Central memory CD4-positive, alpha-beta T cell (primary cell): ENCODE measurements around the gene USB1.

Source experiments
- DNase-seq: peaks from one replicate; pipeline ENCODE4 v3.0.0; 2022

USB1 gene

GRCh38 chr16:58035356-58036170, 34.4 kb downstream of the USB1 start:
- DNase-seq, result no peak

- DNase-seq, result no peak
Observed at GRCh38 chr16:58036943-58037342, 35.7 kb downstream of the USB1 start.

DNA sequence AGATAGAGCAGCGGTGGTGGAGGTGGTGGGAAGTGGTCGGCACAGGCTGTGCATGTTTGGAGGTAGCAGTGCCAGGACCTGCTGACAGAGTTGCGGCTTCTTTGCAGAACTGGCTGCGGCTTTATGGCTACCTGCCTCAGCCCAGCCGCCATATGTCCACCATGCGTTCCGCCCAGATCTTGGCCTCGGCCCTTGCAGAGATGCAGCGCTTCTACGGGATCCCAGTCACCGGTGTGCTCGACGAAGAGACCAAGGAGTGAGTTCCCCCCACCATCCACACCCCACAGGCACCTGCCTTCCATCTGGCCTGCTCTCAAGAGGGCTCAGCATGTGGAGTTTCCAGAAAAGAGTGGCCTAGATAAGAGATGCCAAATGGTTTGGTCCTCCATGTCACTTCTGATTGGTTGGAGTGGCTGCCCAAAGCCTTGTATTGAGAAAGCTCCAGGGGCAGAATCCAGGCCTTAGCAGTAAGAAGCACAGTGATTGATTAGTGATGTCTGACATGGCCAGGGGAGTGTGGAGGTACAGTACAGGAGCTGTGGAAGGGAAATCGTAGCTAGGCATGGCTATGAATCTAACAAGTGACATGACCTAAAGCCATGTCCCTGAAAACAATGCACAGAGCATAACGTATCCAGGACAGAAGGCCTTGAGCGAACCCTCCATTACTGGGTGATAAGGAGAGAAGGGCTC, 36.3 kb downstream of the USB1 start:
- DNase-seq, result no peak

GRCh38 chr16:58038219-58038641, 37.0 kb downstream of the USB1 start:
- no peak for DNase-seq

DNA sequence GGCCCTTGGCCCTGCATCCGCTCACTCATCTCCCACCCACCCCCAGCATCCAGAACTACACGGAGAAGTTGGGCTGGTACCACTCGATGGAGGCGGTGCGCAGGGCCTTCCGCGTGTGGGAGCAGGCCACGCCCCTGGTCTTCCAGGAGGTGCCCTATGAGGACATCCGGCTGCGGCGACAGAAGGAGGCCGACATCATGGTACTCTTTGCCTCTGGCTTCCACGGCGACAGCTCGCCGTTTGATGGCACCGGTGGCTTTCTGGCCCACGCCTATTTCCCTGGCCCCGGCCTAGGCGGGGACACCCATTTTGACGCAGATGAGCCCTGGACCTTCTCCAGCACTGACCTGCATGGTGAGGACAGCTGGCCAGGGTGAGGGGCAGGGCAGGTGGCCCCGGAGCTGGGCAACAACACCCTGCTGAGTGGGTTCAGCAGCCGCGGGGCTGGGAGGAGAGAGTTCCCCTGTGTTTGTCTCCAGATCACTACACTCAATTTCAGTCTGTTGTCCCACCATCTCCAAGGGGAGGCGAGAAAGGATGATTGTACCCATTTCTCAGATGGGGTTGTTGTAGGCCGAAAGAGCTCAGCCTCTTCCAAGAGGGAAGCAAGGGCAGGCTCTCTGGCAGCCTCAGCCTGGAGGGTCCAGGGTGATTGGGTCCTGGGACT, 38.8 kb downstream of the USB1 start:
- DNase-seq, result no peak

DNA sequence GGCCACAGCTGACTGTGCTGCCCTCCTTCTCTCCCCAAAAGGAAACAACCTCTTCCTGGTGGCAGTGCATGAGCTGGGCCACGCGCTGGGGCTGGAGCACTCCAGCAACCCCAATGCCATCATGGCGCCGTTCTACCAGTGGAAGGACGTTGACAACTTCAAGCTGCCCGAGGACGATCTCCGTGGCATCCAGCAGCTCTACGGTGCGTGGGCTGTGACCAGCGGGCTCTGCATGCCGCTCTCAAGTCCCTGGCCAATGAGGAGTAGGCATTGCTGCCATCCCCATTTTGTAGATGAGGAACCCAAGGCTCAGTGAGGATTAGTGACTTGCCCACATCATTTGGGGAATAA, 39.3 kb downstream of the USB1 start:
- DNase-seq, result no peak

GRCh38 chr16:58040945-58041627, 39.9 kb downstream of the USB1 start:
- no peak for DNase-seq

DNA sequence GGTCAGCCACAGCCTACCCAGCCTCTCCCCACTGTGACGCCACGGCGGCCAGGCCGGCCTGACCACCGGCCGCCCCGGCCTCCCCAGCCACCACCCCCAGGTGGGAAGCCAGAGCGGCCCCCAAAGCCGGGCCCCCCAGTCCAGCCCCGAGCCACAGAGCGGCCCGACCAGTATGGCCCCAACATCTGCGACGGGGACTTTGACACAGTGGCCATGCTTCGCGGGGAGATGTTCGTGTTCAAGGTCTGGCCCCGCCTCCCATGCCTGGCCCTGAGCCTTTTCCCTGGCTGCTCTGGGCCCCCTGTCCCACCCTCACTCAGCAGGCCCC, 40.4 kb downstream of the USB1 start:
- DNase-seq, result no peak

- no peak for DNase-seq
Observed at GRCh38 chr16:58042001-58042885, 41.0 kb downstream of the USB1 start.

- DNase-seq, result no peak
Observed at GRCh38 chr16:58042886-58043515, 41.8 kb downstream of the USB1 start.

- DNase-seq, result no peak
Observed at GRCh38 chr16:58043571-58044155, 42.5 kb downstream of the USB1 start.

DNA sequence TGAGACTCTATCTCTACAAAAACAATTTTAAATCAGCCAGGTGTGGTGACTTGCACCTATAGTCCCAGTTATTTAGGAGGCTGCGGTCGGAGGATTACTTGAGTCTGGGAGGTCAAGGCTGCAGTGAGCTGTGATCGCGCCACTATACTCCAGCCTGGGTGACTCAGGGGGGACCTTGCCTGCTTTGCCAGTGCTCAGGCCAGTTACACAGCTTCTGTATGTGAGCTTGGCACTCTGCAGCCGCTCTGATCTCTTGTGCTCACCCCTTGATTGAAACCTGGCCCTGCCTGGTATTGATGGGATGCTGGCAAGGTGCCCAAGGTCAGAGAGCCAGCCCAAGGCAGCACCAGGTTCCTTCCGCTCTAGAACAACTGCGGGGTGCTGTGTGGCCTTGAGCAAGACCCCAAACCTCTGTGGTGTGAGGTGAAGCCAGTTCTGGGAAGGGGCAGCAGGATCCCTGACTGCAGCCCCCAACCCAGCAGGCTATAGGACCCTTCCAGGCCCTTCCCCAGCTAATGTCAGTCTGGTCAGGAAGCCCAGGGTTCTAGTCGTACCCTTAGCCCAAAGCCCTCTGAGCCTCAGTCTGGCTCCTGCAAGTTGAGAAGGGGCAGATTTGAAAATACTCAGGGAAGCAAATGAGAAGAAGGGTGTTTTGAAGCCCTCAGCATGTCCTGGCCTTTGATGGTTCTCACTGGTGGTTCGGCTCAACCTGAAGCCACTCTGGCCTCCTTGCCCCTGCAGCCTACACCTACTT, 43.2 kb downstream of the USB1 start:
- DNase-seq, result no peak

- DNase-seq, result no peak
Observed at GRCh38 chr16:58045096-58045495, 43.9 kb downstream of the USB1 start.

GRCh38 chr16:58046054-58046881, 45.1 kb downstream of the USB1 start:
- no peak for DNase-seq

DNA sequence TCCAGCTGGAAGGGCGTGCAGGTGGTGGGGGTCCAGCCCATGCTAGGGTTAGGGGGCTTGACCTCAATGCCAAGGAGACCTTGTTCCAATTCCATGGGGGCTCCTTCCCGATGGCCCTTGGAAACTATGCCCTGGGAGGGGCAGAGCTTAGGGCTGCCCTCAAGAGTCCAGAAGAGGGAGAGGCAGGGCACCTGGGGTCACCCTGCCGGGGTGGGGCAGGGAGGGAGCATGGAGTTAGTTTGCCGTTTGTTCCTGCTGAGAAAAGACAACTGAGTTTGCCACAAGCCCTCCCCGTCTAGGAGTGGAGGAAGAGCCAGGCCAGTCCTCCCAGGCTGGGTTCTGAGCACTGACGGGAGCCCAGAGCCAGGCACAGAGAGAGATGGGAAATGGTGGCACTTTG, 45.7 kb downstream of the USB1 start:
- no peak for DNase-seq

GRCh38 chr16:58047557-58048348, 46.5 kb downstream of the USB1 start:
- no peak for DNase-seq

- no peak for DNase-seq
Observed at GRCh38 chr16:58048494-58049231, 47.5 kb downstream of the USB1 start.
